GM19463 (cell line): ENCODE data around the gene GSE1.

ENCODE experiments used
- ATAC-seq: cut with Tn5 transposase; IDR thresholded peaks from one replicate; pipeline ENCODE4 v1.9.1; 2021; ENCODE audit warnings: mild to moderate bottlenecking, moderate library complexity; ENCODE audit not compliant: unreplicated experiment

The GSE1 gene

DNA sequence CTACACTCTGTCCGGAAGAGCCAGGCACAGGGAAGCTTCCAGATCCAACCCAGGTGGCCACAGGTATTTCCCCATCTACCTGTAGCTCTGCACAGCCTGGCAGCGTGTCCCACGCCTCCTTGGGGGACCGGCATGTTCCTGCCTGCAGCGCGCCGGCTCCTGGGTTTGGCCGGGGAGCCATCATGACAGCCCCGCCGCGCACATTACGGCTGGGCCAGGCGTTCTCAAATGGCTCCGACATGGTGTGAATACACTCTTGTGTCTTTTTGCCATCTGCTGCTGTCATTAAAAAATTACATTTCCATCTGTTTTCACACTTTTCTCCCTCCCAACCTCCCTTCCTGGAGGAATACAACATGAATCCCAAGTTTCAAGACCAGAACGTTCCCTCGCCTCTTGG lies 83.7 kb downstream of the GSE1 start:
- ATAC-seq: no peak

DNA sequence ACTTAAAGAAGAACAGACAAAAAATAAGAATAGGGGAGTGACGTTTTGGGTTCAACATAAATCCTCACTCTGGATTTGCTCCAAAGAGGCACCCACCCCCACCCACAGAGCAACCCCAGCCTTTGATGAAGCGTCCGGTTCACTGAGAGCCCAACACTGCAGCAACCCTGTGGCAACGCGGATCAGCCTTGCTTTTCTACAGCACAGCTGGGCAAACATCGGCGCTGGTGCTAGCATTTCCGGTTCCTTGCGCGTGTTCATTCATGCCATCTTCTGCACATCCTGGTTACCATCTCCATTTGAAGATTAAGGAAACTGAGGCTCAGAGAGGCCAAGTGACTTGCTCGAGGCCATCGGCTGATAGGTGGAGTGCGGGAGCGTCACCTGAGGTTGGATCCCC lies 84.3 kb downstream of the GSE1 start:
- ATAC-seq: no peak

DNA sequence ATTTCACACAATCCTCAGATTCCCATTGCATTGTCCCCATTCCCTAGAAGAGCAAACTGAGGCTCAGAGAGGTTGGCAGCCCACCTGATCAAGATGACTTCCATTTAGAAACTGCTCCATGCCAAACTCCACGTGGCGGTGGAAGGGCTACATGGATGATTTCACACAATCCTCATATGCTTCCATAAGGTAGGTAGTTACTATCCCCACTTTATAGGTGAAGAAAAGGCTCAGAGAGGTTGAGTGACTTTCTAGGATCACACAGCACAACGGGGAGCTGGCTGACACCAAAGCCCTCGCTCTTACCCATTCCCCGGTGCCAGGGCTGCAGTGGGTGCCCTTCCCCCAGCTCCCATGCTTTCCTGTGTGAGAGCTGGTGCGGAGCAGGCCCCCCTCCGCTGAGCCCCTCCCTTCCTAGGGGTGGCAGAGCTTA lies 85.4 kb downstream of the GSE1 start:
- no peak for ATAC-seq

DNA sequence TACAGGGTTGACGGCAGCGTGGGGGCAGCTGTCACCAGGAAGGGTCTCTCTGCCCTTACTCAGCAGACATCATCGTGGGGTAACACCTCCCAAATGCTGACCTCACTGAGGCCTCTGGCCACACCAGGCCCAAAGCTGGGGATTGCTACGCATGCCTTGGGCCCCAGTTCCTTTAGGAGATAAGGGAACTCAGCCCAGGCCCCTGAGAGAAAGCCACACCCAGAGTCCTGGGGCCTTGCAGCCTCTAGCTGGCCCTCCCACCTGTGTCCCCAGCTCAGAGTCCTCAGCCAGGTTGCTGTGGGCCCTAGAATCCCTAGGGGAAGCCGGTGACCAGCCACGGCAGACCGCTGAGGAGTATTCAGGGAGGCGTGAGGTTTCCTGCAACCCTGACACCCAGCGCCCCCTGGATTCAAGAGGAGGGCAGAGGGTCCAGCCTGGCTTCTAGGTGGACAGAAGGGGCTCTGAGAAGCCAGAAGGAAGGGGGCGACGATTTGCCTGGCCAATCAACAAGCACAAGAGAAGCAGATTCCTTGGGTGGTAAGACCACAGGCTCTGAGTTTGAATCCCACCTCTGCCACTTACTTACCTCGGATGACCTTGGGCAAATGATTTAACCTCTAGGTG lies 85.9 kb downstream of the GSE1 start:
- no peak for ATAC-seq

DNA sequence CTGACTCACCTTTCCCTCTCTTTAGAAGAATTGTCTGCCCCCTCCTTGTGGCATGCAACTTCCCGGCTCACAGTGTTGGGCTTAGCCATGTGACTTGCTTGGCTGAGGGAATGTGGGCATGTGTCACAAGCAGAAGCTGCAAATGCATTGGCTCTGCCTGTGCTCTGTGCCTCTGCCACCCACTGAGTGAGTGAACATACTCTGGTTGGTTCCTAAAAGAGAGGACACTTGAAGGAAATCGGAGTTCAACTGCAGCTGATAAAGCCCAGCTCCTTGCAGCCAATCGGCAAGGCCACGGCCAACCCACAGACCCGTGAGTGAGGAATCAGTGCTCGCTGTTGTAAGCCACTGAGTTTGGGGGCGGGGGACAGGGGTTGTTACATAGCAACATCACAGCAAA lies 86.5 kb downstream of the GSE1 start:
- ATAC-seq: no peak

DNA sequence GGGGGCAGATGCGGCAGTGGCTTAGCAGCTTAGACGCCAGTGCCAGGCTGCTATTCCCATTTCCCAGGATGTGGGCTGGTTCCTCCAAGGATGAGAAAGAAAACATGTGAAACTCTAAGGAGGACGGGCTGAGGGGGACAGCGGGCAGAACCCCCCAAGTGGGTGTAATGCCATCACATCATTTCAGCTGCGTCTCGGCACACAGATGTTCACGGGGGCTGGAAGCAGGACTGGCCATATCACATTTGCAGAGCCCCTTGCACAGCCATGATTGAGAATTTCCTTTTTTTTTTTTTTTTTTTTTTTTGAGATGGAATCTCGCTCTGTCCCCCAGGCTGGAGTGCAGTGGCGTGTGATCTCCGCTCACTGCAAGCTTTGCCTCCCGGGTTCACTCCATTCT lies 90.9 kb downstream of the GSE1 start:
- ATAC-seq: no peak

DNA sequence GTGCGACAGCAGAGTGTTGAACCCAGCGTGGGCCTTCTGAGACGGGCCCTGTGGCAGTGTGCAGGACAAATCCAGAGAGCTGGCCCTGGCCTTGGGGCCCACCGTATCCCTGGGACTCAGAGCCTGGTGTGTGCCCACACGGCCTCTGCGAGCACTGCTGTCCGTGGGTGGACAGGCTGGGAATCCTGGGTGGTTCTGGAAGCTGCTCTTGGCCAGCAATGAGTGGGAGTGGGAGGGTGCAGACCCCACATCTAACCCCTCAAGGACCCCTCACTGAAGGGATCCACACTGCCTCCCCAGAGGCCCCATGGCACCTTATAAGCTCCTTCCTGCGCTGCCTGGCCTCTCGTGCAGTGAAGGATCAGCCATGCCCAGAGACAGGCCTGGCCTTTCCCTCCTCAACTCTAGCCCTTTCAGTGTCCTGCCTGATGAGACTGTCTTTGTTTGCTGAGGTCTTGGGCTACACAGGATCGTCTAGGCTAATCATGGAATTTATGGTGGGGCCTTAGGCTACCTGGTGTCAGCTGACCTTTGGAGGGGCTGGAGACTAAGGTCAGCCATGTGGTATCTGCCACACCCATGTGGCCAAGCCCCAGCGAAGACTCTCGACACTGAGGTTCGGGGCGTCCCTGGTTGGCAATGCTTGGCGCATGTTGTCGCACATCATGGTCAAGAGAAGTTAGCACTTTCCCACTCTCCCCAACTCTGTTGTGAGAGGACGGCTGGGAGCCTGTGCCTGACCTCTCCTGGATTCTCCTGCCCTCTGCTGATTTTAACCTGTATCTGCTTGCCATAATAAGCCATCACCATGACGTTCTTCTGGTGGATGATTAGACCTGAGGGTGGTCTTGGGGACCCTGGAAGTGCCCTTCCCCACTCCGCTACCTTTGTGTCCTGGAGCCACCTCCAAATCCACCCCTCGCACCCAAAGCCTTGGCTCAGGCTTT lies 92.1 kb downstream of the GSE1 start:
- no peak for ATAC-seq

DNA sequence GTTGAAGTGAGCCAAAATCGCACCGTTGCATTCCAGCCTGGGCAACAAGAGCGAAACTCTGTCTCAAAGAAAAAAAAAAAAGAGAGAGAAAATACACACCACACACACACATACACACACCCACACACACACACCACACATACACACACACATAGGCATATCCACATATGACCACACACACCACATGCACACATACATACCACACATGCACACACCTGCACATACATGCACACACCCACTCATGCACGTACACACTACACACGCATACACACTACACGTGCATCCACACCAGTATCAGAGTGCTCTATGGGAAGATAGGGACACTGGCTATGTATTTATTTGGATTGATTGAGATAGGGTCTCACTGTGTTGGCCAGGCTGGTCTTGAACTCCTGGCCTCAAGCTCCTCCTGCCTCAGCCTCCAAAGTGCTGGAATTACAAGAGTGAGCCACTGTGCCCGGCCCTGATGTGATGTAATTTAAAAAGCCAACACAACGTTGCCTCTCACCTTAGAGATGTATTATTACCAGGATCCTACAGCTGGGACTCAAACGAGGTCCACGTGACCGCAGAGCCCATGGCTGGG lies 93.4 kb downstream of the GSE1 start:
- ATAC-seq: no peak

DNA sequence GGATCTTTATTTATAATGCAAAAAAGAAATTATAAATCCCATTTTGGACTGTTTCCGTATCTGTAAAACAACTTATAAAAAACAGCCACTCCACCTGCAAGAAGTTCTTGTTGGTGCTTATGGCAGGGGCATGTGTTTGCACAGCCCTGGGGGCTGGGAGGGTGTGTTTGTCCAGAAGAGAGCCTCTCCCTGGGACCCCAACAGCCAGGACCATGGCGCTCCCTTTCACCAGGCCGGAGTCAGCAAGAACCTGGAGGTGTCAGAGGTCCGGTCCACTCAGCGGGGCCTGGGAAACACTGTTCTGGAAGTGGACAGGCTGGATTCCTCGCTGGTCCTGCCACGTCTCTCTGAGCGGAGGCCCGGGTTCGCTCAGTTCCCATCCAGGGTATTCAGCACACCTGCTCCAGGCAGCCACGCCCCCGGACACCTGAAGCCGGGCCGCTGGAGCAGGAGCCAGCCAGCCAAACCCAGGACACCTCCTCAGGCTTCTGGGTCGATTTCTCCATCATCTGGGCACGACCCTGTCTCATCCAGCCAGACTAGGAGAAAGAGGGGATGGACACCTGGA lies 94.5 kb downstream of the GSE1 start:
- ATAC-seq: no peak

DNA sequence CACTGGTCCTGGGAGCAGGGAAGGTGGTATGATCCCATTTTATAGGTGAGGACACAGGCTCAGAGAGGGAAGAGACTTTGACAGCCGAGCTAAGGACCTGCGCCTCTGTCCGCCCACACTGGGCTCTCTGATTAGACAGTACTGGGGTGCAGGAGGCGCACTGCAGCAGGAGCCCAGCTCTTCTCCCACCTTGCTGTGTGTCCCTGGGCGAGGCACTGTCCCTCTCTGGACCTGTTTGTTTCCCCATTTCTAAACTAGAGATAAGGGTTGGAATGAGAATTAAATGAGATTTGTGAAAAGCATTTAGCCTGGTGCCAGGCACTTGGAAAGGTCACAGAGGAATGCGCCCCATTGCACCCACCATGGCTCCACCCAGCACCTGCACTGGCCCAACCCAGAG lies 95.2 kb downstream of the GSE1 start:
- no peak for ATAC-seq

DNA sequence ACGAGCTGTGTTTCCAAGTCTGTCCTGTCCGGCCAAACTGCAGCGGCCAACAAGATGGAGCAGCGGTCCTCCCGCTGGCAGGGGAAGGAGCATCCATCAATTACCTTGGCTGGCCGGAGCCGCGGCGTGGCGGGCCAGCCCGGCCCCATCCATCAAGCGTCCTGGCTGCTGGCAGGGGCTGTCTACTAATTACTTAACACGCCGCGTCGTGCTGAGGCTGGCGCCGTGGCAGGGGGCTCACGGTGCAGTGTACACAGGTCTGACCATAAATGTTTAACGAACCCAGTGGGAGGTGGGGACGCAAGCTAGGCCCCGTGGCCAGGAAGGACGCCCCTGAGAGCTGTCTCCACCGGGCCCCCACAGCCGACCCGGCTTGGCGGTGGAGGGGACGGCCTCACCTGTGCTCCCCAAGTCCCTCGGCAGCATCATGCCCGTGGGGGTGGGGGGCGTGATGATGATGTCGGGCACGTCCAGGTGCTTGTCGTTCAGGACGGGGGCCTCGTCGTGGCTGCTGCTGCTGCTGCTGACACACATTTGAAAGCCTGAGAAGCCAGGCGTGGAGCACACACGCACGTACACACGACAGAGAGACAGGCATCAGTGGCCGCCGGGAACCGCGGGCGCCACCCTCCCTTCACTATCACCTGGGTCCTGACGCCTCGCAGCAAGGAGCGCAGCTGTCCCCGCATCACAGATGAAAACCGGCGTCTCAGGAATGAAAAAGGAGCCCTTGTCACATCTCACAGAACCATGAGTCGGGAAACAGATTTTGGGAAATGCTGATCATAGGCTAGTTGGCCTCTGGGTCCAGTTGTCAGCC lies 96.9 kb downstream of the GSE1 start:
- no peak for ATAC-seq

DNA sequence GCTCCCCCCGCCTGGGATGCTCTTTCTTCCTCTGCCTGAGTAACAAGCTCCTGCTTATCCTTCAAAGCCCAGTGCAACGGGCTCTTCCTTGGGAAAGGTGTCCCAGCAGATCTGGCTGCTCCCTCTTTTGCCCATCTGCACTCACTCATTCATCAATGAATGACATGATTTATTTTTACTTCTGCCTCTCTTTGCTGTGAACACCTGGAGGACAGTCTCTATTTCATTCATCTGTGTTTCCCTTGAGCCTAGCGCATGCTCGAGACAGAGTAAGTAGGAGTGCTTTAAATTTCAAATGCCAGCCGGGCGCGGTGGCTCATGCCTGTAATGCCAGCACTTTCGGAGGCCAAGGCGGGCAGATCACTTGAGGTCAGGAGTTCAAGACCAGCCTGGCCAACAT lies 97.6 kb downstream of the GSE1 start:
- ATAC-seq: no peak

DNA sequence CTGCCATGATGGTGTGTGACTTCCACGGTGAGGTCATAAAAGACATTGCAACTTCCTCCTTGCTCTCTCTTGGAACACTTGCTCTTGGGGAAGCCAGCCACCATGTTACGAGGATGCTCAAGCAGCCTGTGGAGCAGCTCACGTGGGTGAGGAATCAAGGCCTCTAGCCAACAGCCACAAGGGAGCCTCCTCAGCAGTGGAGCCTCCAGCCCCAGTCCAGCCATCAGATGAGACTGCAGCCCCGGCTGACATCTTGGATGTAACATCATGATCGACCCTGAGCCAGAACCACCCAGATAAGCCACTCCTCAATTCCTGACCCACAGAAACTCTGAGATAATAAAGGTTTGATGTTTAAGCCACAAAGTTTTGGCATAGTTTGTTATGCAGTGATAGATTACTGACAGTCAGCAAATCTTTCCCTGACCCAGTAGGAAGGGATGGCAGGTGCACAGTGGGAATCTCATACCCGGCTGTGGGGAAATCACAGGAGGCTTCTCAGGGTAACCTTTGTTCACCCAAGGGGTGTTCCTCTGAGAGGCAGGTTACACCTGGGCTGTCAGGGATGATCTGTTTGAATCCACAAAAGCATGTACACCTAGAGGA lies 99.0 kb downstream of the GSE1 start:
- ATAC-seq: no peak

DNA sequence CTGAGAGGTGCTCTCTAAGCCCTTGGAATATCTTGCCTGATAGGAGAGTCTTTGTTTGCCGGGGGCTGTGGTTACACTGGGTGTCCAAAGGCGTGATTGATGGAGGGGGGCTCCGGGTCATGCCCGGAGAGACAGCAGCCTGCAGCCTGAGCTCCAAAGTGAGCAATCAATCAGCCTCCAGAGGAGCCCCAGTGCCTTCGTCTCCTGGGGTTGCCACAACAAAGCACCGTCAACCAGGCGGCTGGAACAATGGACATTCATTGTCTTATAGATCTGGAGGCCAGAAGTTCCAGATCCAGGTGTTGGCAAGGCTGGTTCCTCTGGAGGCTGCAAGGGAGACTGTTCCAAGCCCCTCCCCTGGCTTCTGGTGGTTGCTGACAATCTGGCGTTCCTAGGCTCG lies 99.7 kb downstream of the GSE1 start:
- ATAC-seq: no peak

DNA sequence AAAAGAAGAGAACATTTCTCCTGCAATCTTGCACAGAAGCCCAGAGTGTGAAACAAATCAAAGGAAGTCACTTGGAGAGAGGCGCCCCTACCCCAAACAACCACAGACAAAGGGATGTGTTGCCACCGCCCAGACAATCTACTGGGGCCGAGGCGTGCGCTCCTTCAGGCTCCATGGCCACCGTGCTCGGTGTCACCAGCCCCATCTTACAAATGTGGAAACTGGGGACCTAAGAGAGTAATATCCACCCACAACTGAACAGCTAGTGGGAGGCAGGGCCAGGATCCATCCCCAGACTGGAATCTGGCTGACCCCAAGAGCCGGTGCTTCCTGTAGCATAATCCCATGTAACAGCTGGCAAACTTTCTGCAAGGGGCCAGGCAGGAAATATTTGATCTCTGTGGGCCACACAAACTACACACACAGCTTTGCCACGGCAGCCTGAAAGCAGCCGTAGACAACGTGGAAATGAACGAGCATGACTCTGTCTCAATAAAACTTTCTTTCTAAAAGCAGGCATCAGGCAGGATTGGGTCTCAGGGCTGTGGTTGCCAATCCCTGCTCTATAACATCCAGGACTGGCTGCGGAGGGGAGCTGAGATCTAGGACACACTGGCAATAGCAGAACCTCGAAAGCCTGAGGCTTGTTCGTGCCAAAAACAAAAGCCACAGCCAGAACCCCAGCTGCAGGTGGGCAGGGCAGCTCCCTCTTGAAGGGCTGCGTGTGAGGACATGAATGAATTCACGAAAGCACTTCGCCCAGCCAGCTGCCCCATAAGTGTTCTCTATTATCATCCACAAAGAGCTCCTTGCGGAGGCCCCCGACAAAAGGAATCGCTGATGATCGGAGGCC lies 102.3 kb downstream of the GSE1 start:
- ATAC-seq: no peak

DNA sequence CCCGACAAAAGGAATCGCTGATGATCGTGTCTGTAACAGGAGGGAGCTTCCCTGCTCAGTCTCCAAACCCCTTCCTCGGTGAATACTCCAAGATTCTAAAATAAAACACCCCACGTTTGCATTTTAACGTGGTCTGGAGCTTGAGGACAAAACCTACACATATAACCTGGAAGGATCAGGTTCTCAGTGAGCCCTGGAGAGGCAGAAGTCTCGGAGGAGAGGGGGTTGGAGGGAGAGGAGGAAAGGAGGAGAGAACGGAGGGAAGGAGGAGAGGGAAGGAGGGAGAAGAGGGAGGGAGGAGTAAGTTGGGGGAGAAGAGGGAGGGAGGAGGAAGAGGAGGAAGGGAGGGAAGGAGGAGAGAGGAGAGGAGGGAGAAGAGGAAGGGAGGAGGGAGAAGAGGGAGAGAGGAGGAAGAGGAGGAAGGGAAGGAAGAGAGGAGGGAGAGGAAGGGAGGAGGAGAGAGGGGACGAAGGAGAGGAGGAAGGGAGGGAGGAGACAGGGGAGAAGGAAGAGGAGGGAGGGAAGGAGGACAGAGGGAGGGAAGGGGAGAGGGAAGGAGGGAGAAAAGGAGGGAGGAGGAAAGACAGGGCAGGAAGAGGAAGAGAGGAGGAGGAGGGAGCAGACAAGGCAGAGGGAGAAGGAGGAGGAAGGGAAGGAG lies 103.0 kb downstream of the GSE1 start:
- ATAC-seq: no peak

DNA sequence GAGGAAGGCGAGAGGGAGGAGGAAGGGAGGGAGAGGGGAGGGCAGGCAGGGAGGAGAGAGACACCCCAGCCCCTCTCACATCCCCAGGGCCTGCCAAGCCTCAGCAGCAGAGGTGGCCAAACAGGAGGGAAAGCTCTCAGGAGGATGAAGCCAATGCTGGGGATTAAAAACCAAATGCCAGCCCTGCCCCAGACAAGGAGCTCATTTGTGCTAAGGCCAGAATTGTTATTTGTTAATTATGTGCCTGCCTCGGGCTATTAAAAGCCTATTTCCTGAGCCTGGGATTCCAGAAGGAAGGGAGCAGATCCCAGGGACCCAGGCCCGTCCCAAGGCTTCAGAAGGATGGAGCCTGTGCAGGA lies 103.5 kb downstream of the GSE1 start:
- ATAC-seq: no peak

DNA sequence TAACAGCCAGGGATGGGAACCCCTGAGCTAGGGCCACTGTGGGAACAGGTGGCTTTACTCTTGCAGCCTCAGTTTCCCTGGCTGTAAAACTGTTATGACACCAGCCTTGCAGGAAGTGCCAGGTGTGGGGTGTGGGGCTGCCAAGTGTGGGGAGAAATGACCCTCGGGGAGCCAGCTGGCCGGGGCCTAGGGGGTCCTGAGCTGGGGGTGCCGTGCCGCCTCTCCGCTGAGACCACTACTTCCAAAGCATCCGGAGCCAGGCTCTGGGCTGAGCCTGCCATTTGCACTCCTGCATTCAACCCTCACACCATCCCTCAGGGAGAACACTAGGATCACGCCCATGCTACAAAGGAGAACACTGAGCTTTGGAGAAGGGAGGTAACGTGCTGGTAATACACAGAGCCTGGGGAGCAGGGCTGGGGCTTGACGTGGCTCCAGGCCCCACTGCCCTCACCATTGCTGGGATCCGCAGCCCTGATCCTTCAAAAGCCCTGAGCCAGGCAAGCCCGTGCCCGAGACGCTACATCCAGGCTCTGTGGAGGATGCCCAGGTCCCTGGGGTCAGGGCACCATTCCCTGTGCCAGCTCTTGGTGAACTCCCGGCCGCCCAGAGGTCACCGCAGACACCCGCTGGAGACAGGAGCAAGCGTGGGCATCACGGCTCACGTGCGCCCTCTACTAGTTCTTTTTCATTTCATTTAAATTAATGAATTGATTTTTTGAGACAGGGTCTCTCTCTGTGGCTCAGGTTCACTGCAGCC lies 104.5 kb downstream of the GSE1 start:
- no peak for ATAC-seq

DNA sequence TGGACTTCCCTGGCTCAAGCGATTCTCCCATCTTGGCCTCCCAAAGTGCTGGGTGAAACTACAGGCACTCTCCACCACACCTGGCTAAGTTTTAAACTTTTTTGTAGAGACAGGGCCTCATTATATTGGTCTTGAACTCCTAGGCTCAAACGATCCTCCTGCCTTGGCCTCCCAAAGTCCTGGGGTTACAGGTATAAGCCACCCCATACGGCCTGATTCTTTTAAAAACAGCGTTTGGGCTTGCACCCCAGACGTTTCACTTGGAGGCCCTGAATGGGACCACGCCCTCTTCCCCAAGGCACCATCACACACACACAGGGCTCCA lies 105.0 kb downstream of the GSE1 start:
- ATAC-seq: no peak
